HepG2 (cell line): ENCODE data around the gene PRDM10. TPM values are rescaled to one million over a fixed set of nuclear protein-coding genes. Genes with fewer than 3 reads are reported as not detected.
A peak's percentile ranks its signal among the peaks of the same experiment; 100 is the strongest.

Experiments used
- CHD4 ChIP-seq: fragments of 200-600 bp; sonication (generic); IDR thresholded peaks from 2 replicates; pipeline ENCODE4 v1.7.0; 2017; ENCODE audit warnings: mild to moderate bottlenecking, low read length, borderline replicate concordance
- DBP ChIP-seq: sonication (generic); formaldehyde crosslinking; IDR thresholded peaks from 2 replicates; pipeline ENCODE4 v1.4.0; 2020; ENCODE audit warnings: missing genetic modification reagents; ENCODE audit errors: not compliant biosample characterization
- ELF4 ChIP-seq: sonication (generic); formaldehyde crosslinking; IDR thresholded peaks from 2 replicates; pipeline ENCODE4 v1.5.0; 2020; ENCODE audit warnings: missing genetic modification reagents, mild to moderate bottlenecking, moderate library complexity, borderline replicate concordance
- FOXO4 ChIP-seq: sonication (generic); formaldehyde crosslinking; conservative IDR thresholded peaks from 2 replicates; pipeline ENCODE4 v1.8.1; 2023; ENCODE audit warnings: missing genetic modification reagents
- HMG20B ChIP-seq: conservative IDR thresholded peaks from 2 replicates; pipeline ENCODE4 v1.6.1; 2016; ENCODE audit warnings: missing genetic modification reagents, missing compliant biosample characterization
- IRF9 ChIP-seq: sonication (generic); formaldehyde crosslinking; IDR thresholded peaks from 2 replicates; pipeline ENCODE4 v1.8.0; 2022; ENCODE audit warnings: missing genetic modification reagents, mild to moderate bottlenecking, borderline replicate concordance
- KAT8 ChIP-seq: IDR thresholded peaks from 2 replicates; pipeline ENCODE4 v1.6.1; 2016; ENCODE audit warnings: missing genetic modification reagents, missing compliant biosample characterization
- KDM4B ChIP-seq: sonication (generic); formaldehyde crosslinking; IDR thresholded peaks from 2 replicates; pipeline ENCODE4 v1.4.0; 2020; ENCODE audit warnings: missing genetic modification reagents
- KLF6 ChIP-seq: IDR thresholded peaks from 2 replicates; pipeline ENCODE4 v1.8.0; 2016; ENCODE audit warnings: missing biosample characterization, missing genetic modification reagents
- MATR3 ChIP-seq: sonication (generic); formaldehyde crosslinking; IDR thresholded peaks from 2 replicates; pipeline ENCODE4 v1.4.0; 2020; ENCODE audit warnings: missing genetic modification reagents
- MAX ChIP-seq: IDR thresholded peaks from 2 replicates; pipeline ENCODE4 v1.6.1; 2012; ENCODE audit warnings: inconsistent platforms
- MTA1 ChIP-seq: sonication (generic); formaldehyde crosslinking; IDR thresholded peaks from 2 replicates; pipeline ENCODE4 v1.4.0; 2020; ENCODE audit warnings: missing genetic modification reagents, mild to moderate bottlenecking, borderline replicate concordance
- NFRKB ChIP-seq: fragments of 450-650 bp; IDR thresholded peaks from 2 replicates; pipeline ENCODE4 v1.6.1; 2017
- NONO ChIP-seq, 2 experiments: fragments of 450-650 bp in 1 of 2; sonication (generic) in 1 of 2; formaldehyde crosslinking in 1 of 2; IDR thresholded peaks in 1 of 2; conservative IDR thresholded peaks in 1 of 2; 2 replicates each; pipeline versions ENCODE4 v1.6.1 to v1.8.0; 2017 to 2022; ENCODE audit warnings: mild to moderate bottlenecking in 1 of 2, missing genetic modification reagents in 1 of 2, moderate library complexity in 1 of 2
- NR2F2 ChIP-seq: IDR thresholded peaks from 2 replicates; pipeline ENCODE4 v1.6.1; 2012; ENCODE audit warnings: low read depth, inconsistent platforms, borderline replicate concordance
- NRL ChIP-seq: sonication (generic); formaldehyde crosslinking; IDR thresholded peaks from 2 replicates; pipeline ENCODE4 v1.5.0; 2020; ENCODE audit warnings: missing genetic modification reagents, mild to moderate bottlenecking, moderate library complexity, borderline replicate concordance
- PAX8 ChIP-seq: sonication (generic); formaldehyde crosslinking; IDR thresholded peaks from 2 replicates; pipeline ENCODE4 v1.8.0; 2022; ENCODE audit warnings: mild to moderate bottlenecking, missing genetic modification reagents, borderline replicate concordance
- PHF5A ChIP-seq: IDR thresholded peaks from one replicate; pipeline ENCODE4 v1.6.1; 2018; ENCODE audit warnings: low read depth, missing genetic modification reagents; ENCODE audit not compliant: unreplicated experiment
- SIN3A ChIP-seq: IDR thresholded peaks from 2 replicates; pipeline ENCODE4 v1.6.1; 2011; ENCODE audit warnings: low read depth, mild to moderate bottlenecking, control low read depth, low read length, borderline replicate concordance
- SOX5 ChIP-seq: IDR thresholded peaks from 2 replicates; pipeline ENCODE4 v1.6.1; 2016; ENCODE audit warnings: borderline replicate concordance
- TEF ChIP-seq: sonication (generic); formaldehyde crosslinking; IDR thresholded peaks from 2 replicates; pipeline ENCODE4 v1.5.0; 2020; ENCODE audit warnings: missing genetic modification reagents
- ZFYVE20 ChIP-seq: sonication (generic); formaldehyde crosslinking; IDR thresholded peaks from 2 replicates; pipeline ENCODE4 v1.8.0; 2023; ENCODE audit warnings: low read depth, mild to moderate bottlenecking, moderate library complexity, missing genetic modification reagents, borderline replicate concordance
- ZNF30 ChIP-seq: sonication (generic); formaldehyde crosslinking; IDR thresholded peaks from 2 replicates; pipeline ENCODE4 v1.5.0; 2020; ENCODE audit warnings: mild to moderate bottlenecking, missing genetic modification reagents
- ZNF569 ChIP-seq: sonication (generic); formaldehyde crosslinking; IDR thresholded peaks from 2 replicates; pipeline ENCODE4 v1.5.0; 2020; ENCODE audit warnings: mild to moderate bottlenecking, missing genetic modification reagents, moderate library complexity, borderline replicate concordance
- ZNF784 ChIP-seq: sonication (generic); formaldehyde crosslinking; IDR thresholded peaks from 2 replicates; pipeline ENCODE4 v1.5.1; 2020; ENCODE audit warnings: missing genetic modification reagents, mild to moderate bottlenecking, borderline replicate concordance
- ZSCAN29 ChIP-seq: sonication (generic); formaldehyde crosslinking; conservative IDR thresholded peaks from 2 replicates; pipeline ENCODE4 v1.4.0; 2020; ENCODE audit warnings: mild to moderate bottlenecking, missing genetic modification reagents
- polyA plus RNA-seq, 8 experiments: library from polyadenylated mRNA; depleted of rRNA in 3 of 8; stranded (reverse) in 7 of 8; unstranded in 1 of 8; fragments of >200 nt; fragmentation: Illumina TruSeq in 4 of 8; extraction: Trizol in 4 of 8; gene quantifications; 2 replicates each; pipeline versions ENCODE4 v1.2.1 to v1.2.3, GENCODE V29; 2011 to 2016; ENCODE audit warnings: low read depth in 4 of 8, missing spikeins in 1 of 8, mixed read lengths in 1 of 8; ENCODE audit not compliant: insufficient read depth in 1 of 8
- total RNA-seq, 5 experiments: library from RNA; depleted of rRNA; stranded (reverse); fragments of >200 nt; fragmentation: Illumina TruSeq; extraction: Trizol; gene quantifications; 2 replicates each; pipeline ENCODE4 v1.2.3, GENCODE V29; 2016; ENCODE audit warnings: low read depth in 1 of 5

The PRDM10 gene
- total and polyA plus RNA-seq, 2 of the 13 experiments (the other 11 are each of a cell fraction or from before 2014, with no cell fraction given) = 5.7 to 5.8 TPM

GRCh38 chr11:130002352-130002845, at the start of gene PRDM10 (continued):
- peak; percentile 68; the same call in 1 of the 2 replicates for TF ChIP-seq MAX
- TF ChIP-seq PHF5A (CRISPR knock-in tag) = peak; percentile 6
- 0 out of 2 replicates have a peak, but pooled peaks have one; percentile 38 for TF ChIP-seq PAX8 (CRISPR knock-in tag)
- no peak for TF ChIP-seq ZNF30 (CRISPR knock-in tag)
- no peak for TF ChIP-seq CHD4
- peak; percentile 90 for TF ChIP-seq NFRKB
- no peak for TF ChIP-seq HMG20B (CRISPR knock-in tag)
- TF ChIP-seq ZNF569 (CRISPR knock-in tag) = no peak
- TF ChIP-seq TEF (CRISPR knock-in tag) = no peak
- no peak for TF ChIP-seq DBP
- peak; percentile 14; the same call in 1 of the 2 replicates for TF ChIP-seq NR2F2
- TF ChIP-seq ZNF784 = peak; percentile 58; the same call in 1 of the 2 replicates
- no peak for TF ChIP-seq NRL (CRISPR knock-in tag)
- no peak for TF ChIP-seq MTA1 (CRISPR knock-in tag)
- TF ChIP-seq ZSCAN29 = no peak
- TF ChIP-seq KAT8 = no peak
- peak; percentile 18; the same call in 1 of the 2 replicates for TF ChIP-seq SOX5 (CRISPR knock-in tag)
- TF ChIP-seq ELF4 (CRISPR knock-in tag) = no peak
- TF ChIP-seq IRF9 = 0 out of 2 replicates have a peak, but pooled peaks have one; percentile 12
- no peak for TF ChIP-seq ZFYVE20 (CRISPR knock-in tag)
- peak; percentile 65; the same call in 1 of the 2 replicates for TF ChIP-seq KLF6 (CRISPR knock-in tag)
- TF ChIP-seq NONO (IDR thresholded peaks at IDR 0.05) = 0 out of 2 replicates have a peak, but pooled peaks have one; percentile 23
- no peak for TF ChIP-seq NONO (CRISPR knock-in tag; conservative IDR thresholded peaks at IDR 0.05)
- TF ChIP-seq KDM4B (CRISPR knock-in tag) = 0 out of 2 replicates have a peak, but pooled peaks have one; percentile 31
- TF ChIP-seq SIN3A = peak; percentile 51; the same call in 1 of the 2 replicates
- 0 out of 2 replicates have a peak, but pooled peaks have one; percentile 82 for TF ChIP-seq FOXO4 (CRISPR knock-in tag)
- no peak for TF ChIP-seq MATR3 (CRISPR knock-in tag)
